Camera-type eye (tissue), 1 donor: Measurements from ENCODE around the gene PIGQ. TPM values are rescaled to one million over a fixed set of nuclear protein-coding genes. Genes with fewer than 3 reads are reported as not detected.

Experiments
- total RNA-seq: library from RNA; depleted of rRNA; stranded (reverse); fragments of >200 nt; gene quantifications from one replicate; pipeline ENCODE4 v1.2.3, GENCODE V29; 2014

The PIGQ gene
- total RNA-seq = 36.3 TPM

DNA sequence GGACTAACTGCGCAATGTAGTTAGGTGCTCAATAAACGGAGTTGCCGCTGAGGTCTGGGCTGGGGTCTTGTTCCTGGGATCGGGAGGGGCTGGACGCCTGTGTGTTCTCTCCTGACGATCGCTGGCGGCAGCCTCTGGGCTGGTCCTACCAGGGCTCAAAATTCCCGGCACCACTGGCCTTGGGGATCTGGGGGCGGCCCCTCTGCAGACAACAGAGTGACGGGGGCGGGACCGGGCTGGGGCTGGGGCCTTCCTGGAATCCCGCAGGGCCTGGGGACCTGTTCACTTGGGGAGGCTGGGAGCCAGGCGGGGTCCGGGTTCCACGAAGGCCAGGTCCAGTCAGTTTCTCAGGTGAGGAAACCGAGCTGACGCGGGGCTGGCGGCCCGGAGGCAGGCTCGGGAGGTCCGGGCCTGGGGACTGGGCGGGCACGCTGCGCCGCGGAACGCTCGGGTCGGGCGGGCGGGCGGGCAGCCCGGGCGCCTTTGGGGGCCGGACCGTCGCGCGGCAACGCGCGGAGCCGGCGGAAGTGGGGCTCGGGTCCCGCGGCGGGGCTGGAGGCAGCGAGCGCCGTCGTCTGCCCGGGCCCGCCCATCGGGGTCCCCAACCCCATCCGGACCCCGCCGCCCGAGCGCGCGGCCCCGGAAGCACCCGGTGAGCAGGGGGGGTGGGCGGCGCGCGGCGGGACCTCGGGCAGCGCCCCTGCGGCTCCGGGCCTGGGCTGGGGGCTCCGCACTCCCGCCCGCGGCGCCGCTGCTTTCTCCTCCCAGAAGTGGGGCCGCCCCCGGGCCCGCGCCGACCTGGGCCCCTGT lies at the start of gene PIGQ:
Gene PIGQ, plus strand, starts transcription at position 524 of the 810 bp plus-strand sequence. CDS start 4,107 bp downstream, outside the sequence.

DNA sequence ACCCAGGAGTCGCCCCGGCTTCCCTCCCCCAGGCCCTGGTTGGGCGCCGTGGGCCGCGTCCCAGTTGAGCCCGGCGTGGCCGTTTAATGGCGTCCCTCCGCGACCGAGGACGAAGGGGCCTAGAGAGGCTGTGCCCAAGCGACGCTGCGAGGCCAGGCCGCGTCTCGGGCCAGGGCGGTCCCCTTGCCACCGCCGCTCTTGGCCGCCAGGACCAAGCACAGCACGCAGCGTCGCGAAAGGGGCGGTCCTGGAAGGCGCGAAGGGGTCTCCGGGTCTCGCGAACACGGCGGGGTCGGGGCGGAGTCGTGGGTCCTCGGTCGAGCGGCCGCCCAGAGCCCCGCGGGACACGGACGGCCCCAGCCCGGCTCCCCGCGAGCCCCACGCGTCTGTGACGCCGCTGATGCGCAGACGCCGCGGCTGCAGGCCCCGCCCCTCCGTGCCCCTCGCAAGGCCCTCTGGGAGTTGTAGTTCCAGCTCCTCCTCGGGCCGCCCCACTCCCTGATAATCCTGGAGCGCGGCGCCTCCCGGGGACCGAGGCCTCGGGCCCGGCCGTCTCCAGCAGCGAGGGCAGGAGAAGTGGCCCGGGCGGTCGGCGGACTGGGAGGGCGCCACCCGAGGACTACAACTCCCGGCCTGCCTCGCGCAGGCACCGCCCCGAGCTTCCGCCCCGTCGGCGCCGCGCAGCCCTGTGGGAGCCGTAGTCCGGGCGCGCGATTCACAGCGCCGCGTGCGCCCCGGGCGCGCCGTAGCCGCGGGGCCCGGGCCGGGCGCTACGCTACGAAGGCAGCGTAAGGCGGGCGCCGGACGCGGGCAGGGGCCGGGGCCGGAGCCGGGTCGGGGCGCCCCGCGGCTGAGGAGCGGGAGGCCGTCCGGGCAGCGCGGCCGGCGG lies 42.5 kb upstream of the PIGQ start, which contains the start of gene CAPN15:
Gene CAPN15, plus strand, starts transcription at position 698 of the 889 bp plus-strand sequence. CDS start 19,127 bp downstream, outside the sequence.

DNA sequence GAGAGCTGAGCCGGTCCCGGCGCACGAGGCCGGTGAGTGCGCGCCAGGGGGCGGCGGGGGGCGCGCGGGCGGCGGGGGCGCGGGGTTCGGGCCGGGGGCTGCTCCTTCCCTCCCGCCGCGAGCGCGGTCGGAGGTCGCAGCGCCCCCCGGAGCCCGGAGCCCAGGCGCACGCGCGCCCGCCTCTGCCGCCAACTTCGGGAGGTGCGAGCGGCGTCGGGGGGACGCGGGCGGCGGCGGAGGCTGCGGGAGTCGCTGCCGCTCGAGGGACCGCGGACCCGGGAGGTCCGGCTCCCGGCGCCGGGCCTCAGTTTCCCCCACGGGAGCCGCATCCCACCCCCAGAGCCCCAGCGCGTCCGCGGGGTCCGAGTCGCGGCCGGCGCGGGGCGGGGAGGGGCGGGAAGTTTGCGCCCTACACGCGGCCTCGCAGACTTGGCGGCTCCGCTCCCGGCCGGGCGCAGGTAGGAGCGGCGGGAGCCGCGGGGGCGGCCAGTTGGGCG lies 9.5 kb upstream of the PIGQ start, which contains the start of gene PRR35:
Gene PRR35, plus strand, starts transcription at position 191 of the 497 bp plus-strand sequence. CDS start 2,901 bp downstream, outside the sequence.

DNA sequence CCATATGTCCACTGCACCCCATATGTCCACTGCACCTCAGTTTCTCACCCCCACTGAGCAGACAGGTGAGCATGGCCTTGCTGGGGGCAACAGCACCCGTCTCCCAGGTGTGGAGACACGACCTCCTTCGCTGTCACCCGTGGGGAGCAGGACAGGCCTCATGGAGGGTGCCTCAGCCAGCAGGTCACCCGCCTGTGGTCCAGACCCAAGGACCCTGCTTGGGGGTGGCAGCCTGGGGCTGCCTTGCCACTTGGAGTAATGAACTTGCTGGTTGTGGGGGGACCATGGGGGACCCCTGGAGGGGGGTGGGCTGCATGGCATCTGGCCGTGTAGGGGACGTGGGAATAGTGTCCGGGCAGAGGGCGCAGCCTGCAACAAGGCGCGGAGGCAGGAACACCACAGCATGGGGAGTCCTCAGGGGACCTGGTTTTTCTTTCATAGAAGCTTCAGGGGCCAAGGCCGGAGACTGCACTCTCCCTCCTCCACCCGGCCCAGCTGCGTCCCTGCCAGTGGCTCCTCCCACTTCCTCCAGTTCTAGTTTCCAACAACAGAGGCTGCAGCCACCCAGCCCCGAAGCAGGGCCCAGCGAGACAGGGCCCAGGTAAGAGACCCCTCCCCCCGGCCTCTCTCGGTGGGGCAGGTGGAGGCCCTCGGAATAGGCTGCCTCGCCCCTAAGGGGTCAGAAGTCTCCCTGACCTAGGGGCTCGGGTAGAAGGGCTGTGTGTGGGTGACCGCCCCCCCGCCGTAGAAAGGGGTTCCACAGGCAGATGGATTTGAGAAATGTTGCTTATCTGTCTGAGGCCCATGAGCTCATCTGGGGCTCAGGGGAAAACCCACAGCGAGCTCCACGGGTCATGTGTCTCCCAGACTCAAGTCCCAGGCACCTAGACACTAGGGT lies 3.0 kb upstream of the PIGQ start, which contains the start of gene NHLRC4:
Gene NHLRC4, plus strand, starts transcription at position 531 of the 898 bp plus-strand sequence. CDS start 1,043 bp downstream, outside the sequence.

DNA sequence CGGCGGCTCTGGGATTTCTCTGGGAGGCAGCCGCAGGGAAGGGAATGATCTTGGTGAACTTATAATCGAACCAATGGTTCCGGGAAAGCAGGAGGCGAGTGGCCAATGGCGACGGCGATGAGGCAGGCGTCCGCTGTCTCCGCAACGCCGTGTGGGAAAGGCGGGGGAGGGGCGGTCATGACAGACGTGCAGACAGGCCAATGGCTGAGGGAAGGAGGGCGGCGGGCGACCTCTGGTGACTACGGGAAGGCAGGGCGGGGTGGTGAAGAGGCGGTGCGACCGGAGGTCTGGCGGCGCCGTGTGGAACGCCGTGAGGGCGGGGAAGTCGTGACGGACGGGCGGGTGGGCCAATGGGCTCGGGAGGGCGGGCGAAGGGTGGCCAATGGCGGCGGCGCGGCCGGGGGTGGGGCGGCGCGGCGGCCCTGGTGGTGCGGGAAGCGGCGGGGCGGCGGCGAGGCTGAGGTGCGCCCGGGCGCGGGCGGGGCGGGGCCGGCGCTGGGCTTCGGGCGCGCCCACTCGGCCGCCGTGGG lies 20.0 kb downstream of the PIGQ start, which contains the start of gene RAB40C:
Gene RAB40C, plus strand, starts transcription at position 409 of the 530 bp plus-strand sequence. CDS start 226 bp downstream, outside the sequence.

DNA sequence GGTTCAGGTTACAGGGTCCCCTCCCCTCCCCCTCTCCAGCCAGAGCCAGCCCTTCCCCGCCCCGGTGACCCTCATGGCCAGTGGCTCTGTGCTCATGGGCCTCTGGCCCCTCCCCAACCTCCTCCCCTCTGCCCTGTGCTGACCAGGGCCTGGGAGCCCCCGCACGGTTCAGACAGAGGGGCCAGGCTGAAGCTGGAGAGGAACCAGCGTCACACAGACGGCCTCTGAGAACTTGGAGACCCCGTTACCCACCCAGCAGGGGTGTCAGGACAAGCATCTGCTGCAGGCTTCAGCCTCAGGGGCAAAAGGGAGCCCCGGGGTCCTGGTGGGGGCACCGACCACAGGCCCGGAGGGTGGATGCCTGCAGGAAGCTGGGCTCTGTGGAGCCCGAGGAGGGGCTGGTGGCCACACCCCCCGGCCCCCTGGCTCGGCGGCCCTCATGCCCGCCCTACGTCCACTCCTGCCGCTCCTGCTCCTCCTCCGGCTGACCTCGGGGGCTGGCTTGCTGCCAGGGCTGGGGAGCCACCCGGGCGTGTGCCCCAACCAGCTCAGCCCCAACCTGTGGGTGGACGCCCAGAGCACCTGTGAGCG lies 61.1 kb downstream of the PIGQ start, which contains the start of gene WFIKKN1:
Gene WFIKKN1, plus strand, starts transcription at position 171 of the 591 bp plus-strand sequence. Its CDS starts 269 bp downstream, at position 440.

Other genes starting within 250 kb of the PIGQ start
- gene AXIN1, start 217.2 kb upstream of the PIGQ start, total RNA-seq = 20.4 TPM
- 44.0 TPM for gene MRPL28, start 199.4 kb upstream of the PIGQ start, total RNA-seq
- 14.2 TPM for gene PGAP6, start 188.0 kb upstream of the PIGQ start, total RNA-seq
- 30.3 TPM for gene NME4, start 172.8 kb upstream of the PIGQ start, total RNA-seq
- gene DECR2, start 168.1 kb upstream of the PIGQ start, total RNA-seq = 10.2 TPM
- 37.7 TPM for gene RAB11FIP3, start 144.3 kb upstream of the PIGQ start, total RNA-seq
- 31.0 TPM for gene CAPN15, start 42.3 kb upstream of the PIGQ start, total RNA-seq
- 2.0 TPM for gene PRR35, start 9.6 kb upstream of the PIGQ start, total RNA-seq
- gene NHLRC4, start 3.0 kb upstream of the PIGQ start, total RNA-seq = 0.66 TPM
- gene RAB40C, start 20.1 kb downstream of the PIGQ start, total RNA-seq = 18.9 TPM
- 0.71 TPM for gene WFIKKN1, start 61.0 kb downstream of the PIGQ start, total RNA-seq
- 54.3 TPM for gene METTL26, start 66.3 kb downstream of the PIGQ start, total RNA-seq
- 8.7 TPM for gene MCRIP2, start 71.9 kb downstream of the PIGQ start, total RNA-seq
- 33.2 TPM for gene WDR90, start 79.4 kb downstream of the PIGQ start, total RNA-seq
- 56.3 TPM for gene RHOT2, start 98.2 kb downstream of the PIGQ start, total RNA-seq
- gene RHBDL1, start 105.7 kb downstream of the PIGQ start, total RNA-seq = 4.3 TPM
- 55.4 TPM for gene STUB1, start 110.4 kb downstream of the PIGQ start, total RNA-seq
- gene JMJD8, start 114.4 kb downstream of the PIGQ start, total RNA-seq = 43.3 TPM
- gene WDR24, start 120.4 kb downstream of the PIGQ start, total RNA-seq = 8.1 TPM
- 5.8 TPM for gene FBXL16, start 135.8 kb downstream of the PIGQ start, total RNA-seq
- gene METRN, start 145.2 kb downstream of the PIGQ start, total RNA-seq = 41.1 TPM
- gene ANTKMT, start 151.2 kb downstream of the PIGQ start, total RNA-seq = 25.7 TPM
- gene CCDC78, start 156.5 kb downstream of the PIGQ start, total RNA-seq = 1.0 TPM
- gene HAGHL, start 157.1 kb downstream of the PIGQ start, total RNA-seq = 4.0 TPM
- gene CIAO3, start 171.0 kb downstream of the PIGQ start, total RNA-seq = 42.7 TPM
- 19.4 TPM for gene MSLN, start 190.8 kb downstream of the PIGQ start, total RNA-seq
- gene RPUSD1, start 218.4 kb downstream of the PIGQ start, total RNA-seq = 19.1 TPM
- 49.8 TPM for gene CHTF18, start 218.7 kb downstream of the PIGQ start, total RNA-seq
- gene GNG13, start 230.8 kb downstream of the PIGQ start, total RNA-seq = 3.8 TPM